HG03045 (cell line): Measurements from ENCODE around the gene LAMP2.
"Not testable (repeated sequence)": the region's sequence is repeated elsewhere in the genome, so short reads cannot be mapped to it uniquely, and the experiment has no call there.

Experiments
- ATAC-seq: cut with Tn5 transposase; IDR thresholded peaks from one replicate; pipeline ENCODE4 v1.9.1; 2021; ENCODE audit warnings: mild to moderate bottlenecking, moderate library complexity; ENCODE audit not compliant: unreplicated experiment

LAMP2 gene

DNA sequence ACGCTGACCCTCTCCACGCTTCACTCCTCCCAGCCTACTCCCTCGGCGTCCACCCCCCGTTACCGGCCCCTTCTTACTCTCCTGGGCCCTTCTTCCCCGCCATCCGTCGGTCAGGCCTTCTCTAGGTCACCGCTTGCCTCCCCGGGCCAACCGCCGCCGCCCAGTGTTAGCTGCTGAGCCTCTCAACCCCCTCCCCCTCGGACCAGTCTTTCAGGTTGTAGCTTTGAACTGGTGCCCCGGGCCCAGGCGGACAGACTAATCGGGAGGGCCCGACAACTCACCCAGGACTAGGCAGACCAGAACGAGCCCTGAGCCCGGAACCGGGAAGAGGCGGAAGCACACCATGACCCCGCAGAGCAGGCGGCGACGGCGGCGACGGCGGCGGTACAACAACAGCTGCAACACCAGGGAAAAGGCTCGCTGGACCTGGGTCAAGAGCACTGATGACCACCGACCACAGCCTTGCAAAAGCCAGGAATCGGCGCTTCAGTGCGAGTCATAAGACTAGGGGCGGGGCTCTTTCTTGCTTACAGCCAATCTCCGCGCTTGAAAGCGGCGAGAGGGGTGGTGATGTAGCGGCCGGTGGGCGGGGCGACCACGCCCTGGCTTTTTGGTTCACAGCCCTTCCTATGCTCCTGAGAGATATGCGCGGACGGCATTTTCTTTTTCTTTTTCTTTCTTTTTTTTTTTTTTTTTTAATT lies at the start of gene LAMP2:
TSS of gene LAMP2 (minus strand) at position 472 of the 701 bp plus-strand sequence. CDS start at position 345, 127 bp downstream.
- ATAC-seq: peak; percentile 99

DNA sequence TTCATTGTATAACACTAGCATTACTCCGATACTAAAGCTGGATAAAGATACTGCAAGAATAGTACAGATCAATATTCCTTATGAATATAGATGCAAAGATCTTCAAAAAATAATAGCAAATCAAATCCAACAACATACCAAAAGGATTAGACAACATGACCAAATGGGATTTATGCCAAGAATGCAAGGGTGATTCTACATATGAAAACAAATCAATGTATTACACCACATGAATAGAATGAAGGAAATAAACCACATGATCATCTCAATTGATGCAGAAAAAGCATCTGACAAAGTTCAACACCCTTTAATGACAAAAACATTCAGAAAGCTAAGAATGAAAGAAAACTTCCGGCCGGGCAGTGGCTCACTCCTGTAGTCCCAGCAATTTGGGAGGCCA lies 48.8 kb upstream of the LAMP2 start:
- ATAC-seq: no peak

DNA sequence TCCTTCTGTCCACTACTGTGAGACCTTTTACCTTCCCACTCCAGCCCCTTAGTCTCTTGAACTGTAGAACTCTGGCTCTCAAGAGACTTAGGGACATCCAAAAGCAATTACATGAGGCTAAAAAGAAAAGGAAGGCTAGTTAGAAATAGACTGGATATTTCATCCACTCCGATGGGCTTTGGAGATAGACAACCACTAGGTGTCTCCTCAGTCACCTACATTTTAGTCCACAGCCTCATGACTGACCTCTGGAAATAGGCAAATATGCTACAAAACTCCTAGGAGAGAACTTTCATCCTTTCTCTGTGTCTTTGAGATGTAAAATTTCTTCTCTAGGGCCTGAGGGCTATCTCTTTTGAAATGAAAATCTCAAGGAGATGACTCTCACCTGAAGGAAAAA lies 45.1 kb upstream of the LAMP2 start:
- ATAC-seq: no peak

- ATAC-seq: no peak
Observed at GRCh38 chrX:120512627-120513026, 43.5 kb upstream of the LAMP2 start.

- ATAC-seq: no peak
Observed at GRCh38 chrX:120512222-120512621, 43.1 kb upstream of the LAMP2 start.

DNA sequence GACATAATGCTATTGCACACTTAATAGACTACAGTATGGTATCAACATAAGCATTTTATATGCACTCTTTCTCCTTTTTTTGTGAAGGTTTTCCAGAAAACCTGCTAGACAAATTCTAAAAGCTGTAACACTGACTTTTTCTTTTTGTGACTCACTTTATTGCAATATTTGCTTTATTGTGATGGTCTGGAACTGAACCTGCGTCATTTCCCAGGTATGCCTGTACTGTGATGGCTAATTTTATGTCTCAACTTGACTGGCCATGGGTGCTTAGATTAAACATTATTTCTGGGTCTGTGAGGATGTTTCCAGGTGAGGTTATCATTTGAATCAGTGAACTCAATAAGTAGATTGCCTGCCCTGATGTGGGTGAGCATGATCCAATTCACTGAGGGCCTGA lies 35.5 kb upstream of the LAMP2 start:
- no peak for ATAC-seq

- no peak for ATAC-seq
Observed at GRCh38 chrX:120499301-120500072, 30.4 kb upstream of the LAMP2 start.

GRCh38 chrX:120490119-120490518 lies 21.0 kb upstream of the LAMP2 start:
- ATAC-seq: not testable (repeated sequence)

GRCh38 chrX:120486786-120487185 lies 17.7 kb upstream of the LAMP2 start:
- no peak for ATAC-seq

DNA sequence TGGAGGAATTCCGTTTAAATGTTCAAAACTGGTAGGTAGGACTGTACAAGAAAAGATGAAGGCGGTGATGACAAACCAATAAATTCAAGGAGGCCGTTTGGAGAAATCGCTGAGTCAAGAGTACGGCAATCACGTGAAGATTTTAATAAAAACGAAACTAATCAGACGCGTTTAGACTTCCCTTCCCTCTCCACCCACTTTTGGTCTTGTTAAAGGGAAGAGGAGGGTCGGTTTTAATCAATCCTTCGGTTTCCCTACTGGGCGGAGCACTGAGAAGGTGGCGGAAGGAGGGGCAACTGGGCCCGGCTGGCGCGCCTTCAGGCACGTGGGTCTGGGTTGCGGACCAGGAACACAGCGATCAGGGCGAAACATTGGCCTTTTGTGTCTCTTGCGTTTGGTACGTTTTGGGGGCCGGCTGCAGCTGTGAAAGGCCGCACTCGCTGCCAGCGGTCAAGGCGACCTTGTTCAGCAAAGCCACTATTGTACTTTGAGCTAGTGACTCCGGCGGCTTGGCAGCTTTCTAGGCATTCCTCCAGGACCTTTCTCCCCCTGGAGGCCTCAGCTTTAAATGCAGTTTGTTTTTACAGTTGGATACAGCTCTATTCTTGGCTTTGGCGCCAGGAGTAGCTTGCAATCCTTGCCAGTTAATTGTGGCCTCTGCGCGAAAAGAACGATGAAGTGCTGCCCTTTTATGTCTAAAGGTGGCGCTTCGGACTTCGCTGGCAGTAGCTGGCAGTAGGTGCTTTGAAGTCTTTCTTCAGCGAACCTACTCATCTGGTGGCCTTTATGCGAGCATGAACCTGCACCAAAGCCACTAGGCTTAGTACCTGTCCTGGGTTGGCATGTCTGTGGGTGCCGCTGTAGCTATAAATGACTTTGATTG lies 16.8 kb upstream of the LAMP2 start:
- ATAC-seq: peak; percentile 76

DNA sequence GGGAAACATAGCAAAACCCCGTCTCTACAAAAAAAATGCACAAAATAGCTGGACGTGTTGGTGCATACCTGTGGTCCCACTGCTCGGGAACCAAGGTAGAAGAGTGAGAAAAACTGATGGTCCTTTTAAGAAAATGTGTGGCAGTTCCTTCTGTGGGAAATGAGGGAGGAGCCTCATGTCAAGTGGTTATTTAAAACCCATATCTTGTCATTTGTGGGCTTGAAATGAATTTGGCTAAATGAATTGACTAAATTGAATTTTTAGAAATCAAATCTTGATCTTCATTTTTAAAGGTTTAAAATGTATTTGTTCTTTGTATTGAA lies 16.2 kb upstream of the LAMP2 start:
- peak; percentile 25 for ATAC-seq

- no peak for ATAC-seq
Observed at GRCh38 chrX:120477453-120477852, 8.4 kb upstream of the LAMP2 start.

- ATAC-seq: no peak
Observed at GRCh38 chrX:120476714-120477113, 7.6 kb upstream of the LAMP2 start.

DNA sequence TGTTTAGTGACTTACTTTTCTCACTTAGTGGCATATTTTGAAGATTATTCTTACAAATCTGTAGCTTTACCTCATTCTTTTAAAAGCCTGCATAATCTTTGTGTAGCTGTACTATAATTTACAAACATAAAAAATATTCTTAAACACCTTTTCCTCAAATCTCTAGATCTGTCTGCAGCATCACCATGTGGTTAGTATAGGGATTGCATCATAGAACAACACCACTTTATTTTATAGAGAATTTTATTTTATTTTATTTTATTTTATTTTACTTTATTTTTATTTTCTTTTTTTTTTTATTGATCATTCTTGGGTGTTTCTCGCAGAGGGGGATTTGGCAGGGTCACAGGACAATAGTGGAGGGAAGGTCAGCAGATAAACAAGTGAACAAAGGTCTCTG lies 6.4 kb upstream of the LAMP2 start:
- not testable (repeated sequence) for ATAC-seq

DNA sequence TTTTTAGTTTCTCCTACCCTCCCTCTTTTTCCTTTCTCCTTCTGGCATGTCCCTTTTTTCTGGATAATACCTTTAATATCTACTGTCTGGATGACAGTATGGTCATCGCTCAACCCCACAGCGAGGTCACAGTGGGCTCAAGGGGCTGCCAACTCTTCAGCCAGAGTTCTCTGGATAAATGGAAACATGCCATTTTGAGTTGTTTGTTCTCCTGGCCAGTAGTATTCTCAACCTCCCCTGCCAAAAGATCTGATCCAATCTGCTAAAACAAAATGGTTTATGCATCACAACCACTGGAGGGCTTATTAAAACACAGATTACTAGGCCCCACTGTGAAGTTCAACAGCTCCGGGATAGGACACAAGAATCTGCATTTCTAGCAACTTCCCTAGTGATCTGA lies 5.0 kb upstream of the LAMP2 start:
- no peak for ATAC-seq

DNA sequence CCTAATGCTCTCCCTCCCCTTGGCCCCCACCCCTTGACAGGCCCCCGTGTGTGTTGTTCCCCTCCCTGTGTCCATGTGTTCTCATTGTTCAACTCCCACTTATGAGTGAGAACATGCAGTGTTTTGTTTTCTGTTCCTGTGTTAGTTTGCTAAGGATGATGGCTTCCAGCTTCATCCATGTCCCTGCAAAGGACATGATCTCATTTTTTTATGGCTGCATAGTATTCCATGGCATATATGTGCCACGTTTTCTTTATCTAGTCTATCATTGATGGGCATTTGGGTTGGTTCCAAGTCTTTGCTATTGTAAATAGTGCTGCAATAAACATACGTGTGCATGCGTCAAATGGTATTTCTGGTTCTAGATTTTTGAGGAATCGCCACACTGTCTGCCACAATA lies 561 bp upstream of the LAMP2 start:
- not testable (repeated sequence) for ATAC-seq

- ATAC-seq: no peak
Observed at GRCh38 chrX:120468479-120468824, 644 bp downstream of the LAMP2 start.

GRCh38 chrX:120468071-120468470 lies 1.0 kb downstream of the LAMP2 start:
- ATAC-seq: no peak

DNA sequence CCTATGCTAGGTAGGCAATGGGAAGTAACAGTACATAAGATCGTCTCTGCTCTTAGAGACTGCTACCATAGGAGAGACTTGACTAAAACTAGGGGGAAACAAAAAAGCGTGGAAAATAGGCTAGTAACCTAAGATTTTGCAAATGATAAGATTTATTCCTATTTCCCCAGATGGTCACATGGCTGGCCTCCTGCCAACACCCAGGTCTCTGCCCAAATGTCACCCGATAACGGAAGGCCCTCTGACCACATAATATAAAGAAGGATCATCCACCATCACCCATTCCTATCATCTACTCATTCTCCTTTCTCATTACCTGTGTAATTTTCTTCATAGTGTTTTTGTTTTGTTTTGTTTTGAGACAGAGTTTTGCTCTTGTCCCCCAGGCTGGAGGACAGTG lies 4.7 kb downstream of the LAMP2 start:
- ATAC-seq: no peak

DNA sequence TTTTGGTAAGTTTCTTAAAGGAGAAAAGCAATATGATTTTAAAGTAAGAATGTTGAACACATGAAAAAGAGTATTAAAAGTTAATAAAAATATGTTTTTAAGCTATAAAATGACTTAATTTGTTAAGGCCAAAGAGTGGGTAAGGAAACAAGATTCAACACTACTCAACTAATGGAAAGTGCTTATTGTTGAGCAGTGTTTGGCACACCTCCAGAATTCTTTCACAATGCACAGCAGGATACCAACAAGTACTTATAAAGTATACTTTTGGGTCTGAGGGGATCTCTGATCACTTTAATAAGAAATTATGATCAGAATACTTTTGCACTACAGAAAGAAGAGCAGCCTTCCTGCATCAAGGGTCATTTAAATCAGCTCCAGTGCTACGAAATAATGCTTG lies 5.9 kb downstream of the LAMP2 start:
- ATAC-seq: no peak

DNA sequence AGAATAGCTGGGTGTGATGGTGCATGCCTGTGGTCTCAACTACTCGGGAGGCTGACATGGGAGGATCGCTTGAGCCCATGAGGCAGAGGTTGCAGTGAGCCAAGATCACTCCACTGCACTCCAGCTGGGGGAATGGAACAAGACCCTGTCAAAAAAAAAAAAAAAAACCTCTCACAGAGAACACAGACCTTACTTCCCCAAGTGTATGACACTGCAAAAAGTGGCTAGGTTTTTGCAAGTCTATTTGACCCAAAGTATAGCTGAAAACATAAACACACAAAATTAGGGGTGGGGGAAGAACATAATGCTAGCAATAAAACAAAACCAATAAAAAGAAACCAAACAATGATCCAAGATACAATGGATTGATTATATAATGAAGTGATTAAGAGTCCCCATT lies 6.7 kb downstream of the LAMP2 start:
- ATAC-seq: no peak

- no peak for ATAC-seq
Observed at GRCh38 chrX:120459309-120459708, 9.8 kb downstream of the LAMP2 start.
